GM12873 (cell line): ENCODE data around the gene SHC2.

Experiments used
- TF ChIP-seq, protein P1 (sequence below): IDR thresholded peaks from 2 replicates; pipeline ENCODE4 v1.5.1; 2012; ENCODE audit warnings: low read depth, mild to moderate bottlenecking, moderate library complexity, low read length, control low read depth; ENCODE audit not compliant: insufficient read depth; ENCODE audit errors: missing control alignments

The SHC2 gene

DNA sequence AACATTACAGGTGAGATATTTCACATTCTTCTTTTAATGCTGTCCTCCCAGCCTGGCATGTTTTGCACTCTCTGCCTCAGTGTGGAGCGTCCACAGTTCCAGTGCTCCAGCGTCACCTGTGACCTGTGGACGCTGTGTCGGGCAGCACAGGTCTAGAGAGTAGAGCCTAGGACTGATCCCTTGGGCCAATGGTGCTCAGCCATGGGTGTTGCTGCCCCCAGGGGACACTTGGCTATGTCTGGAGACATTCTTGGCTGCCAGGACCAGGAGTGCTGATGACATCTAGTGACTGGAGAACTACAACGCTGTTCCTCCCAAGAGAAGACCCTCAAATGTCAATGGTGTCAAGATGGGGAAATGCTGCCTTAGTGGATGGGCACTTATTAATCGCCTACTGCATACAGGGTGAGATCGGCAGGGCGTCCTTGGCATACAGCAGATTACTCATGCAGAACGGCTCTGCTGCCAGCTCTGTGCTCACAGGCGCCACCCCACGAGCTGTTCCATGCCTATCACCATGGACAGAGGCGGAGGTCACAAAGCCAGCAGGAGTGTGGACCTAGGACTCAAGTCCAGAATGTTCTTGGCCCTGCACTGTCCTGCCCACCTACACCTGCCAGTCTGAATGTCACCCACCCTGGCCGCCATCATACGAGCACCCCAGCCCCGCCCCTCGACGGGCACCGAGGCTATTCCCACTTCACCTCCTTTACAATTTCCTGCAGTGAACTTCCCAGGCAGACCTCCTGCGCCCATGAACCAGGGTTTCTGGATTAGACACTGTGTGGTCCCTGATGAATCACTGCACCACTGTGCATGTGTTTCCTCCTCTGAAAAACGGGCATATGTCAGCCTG lies 21.6 kb upstream of the SHC2 start:
- TF ChIP-seq, protein P1, sequence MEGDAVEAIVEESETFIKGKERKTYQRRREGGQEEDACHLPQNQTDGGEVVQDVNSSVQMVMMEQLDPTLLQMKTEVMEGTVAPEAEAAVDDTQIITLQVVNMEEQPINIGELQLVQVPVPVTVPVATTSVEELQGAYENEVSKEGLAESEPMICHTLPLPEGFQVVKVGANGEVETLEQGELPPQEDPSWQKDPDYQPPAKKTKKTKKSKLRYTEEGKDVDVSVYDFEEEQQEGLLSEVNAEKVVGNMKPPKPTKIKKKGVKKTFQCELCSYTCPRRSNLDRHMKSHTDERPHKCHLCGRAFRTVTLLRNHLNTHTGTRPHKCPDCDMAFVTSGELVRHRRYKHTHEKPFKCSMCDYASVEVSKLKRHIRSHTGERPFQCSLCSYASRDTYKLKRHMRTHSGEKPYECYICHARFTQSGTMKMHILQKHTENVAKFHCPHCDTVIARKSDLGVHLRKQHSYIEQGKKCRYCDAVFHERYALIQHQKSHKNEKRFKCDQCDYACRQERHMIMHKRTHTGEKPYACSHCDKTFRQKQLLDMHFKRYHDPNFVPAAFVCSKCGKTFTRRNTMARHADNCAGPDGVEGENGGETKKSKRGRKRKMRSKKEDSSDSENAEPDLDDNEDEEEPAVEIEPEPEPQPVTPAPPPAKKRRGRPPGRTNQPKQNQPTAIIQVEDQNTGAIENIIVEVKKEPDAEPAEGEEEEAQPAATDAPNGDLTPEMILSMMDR: no peak

DNA sequence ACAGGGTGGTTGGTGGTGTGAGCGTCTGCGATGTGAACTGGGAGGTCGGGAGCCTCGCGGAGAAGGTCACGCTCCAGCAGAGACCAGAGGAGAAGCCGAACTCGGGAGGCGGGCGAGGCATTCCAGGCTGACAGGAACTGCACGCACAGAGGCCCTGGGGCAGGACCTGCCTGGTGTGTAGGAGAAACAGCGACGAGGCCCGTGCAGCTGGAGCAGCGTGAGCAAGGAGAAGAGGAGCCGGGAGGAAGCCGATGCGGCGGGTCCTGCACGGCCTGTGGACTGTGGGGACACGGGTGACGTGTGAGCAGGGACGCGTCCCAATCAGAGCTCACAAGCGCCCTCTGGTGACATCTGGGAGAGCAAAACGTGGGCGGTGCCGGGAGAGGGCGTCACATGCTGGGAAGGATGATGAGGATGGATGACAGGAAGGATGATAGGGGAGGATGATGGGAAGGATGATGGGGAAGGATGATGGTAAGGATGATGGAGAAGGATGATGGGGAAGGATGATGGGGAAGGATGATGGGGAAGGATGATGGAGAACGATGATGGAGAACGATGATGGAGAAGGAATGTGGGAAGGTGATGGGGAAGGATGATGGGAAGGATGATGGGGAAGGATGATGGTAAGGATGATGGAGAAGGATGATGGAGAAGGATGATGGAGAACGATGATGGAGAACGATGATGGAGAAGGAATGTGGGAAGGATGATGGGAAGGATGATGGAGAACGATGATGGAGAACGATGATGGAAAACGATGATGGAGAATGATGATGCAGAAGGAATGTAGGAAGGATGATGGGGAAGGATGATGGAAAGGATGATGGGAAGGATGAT lies 19.4 kb upstream of the SHC2 start:
- TF ChIP-seq, protein P1: peak; percentile 26

DNA sequence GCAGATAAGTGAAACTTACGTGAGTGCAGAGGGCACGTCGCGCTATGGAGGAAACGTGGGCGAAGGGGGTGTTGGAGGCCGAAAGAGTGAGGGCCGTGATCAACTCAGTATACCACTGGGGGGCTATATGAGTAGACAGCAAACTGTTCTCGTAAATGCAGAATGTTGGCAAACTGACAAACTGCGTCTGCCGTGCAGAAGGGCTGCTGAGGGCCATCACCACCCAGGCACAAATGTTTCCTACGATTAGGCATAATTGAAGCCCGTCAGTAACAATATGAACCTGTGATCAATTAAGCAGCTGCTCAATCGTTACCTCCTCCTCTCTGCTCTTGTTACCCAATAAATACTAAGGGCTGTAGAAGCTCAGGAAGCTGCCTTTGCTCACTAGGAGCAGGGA lies 18.1 kb upstream of the SHC2 start:
- TF ChIP-seq, protein P1: no peak

DNA sequence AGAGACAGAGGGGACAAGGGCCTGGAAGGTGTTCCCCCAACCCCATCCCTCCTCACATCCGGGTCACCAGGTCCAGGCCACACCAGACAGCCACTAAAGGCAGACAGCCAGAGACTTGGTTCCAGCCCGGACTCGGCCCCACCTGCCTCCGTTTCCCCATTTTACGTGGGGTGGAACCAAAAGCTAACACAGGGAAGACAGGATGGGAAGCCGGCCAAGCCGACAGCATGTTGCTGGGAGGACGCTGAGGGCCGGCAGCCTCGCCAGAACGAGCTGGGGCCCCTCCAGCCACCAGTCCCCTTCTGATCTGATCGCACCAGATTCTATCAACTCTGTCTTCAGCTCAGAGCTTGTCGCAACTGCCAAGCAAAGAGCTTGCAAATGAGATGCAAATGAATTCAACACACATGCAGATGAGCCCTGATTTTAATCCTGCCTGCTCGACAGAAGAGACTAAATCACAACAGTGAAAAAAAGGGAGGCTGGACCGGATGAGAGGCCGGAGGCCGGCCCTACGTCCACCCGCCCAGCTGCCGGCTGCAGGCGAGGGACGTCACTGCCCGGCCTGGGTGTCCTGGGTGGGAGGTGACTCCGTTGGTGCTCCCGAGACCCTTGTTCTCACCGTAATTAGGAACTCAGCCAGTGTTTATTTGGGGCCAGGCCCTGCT lies 17.5 kb upstream of the SHC2 start:
- TF ChIP-seq, protein P1: no peak

DNA sequence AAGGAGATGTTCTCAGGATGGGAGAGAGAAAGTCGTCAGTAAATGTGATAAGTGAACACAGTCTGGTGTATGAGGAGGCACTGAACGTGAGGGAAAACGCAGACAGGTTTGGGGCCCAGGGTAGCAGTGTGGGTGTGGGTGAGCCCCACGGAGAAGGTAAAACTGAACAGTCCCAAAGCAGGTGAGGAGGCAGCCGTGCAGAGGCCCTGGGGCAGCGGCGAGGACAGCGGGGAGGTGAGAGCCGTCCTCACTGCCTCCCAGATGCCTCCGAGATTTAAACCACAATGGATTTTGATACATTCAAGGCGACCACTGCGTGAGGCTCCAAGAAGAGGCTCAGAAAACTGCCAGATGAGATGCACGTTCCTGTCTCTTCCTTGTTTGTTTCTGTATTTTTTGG lies 14.5 kb upstream of the SHC2 start:
- TF ChIP-seq, protein P1: no peak

DNA sequence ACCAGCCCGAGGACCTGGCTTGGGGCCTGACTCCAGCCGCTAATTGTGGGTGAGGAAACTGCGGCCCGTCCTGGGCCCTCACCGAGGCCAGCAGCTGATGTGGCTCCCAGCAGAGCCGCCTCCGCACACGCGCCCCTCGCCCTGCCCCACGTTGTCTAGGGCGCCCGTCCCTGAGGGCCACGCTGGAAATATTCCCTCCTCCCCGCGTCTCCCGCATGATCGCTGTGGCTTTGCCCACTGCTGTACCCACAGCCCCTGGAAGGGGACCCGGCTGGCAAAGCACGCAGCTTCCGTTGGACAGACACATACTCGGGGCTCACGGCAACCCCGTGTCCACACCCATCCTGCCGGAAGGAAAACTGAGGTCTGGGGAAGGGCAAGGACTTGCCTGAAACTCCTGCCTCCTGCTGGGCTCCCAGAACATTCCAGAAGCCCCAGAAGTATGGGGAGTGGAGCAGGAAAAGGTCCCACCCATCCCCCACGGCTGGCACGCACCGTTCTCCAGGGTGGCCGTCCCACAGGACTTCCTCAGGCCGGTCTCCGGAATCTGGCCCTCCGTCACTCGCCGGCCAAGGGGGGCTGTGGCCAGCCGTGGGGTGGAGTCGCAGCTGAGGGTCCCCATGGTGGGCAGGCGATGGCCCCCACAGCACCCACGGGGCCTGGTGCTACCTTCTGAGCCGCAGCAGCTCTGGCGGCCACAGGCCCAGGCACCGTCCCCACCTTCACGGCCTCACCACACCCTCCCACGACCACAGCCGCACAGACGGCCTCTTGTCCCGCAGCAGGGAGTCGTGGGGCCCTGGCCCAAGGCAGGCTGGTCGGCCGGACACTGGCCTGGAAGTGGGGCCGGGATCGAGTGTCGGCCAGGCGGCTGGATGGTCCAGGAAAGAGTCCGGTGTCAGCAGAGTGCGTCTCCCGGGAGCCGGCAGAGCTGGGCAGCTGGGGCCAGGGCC lies 13.6 kb upstream of the SHC2 start:
- TF ChIP-seq, protein P1: no peak
